ENCODE results near the gene RGR.

GRCh38 chr10:84294766-84295447 is 50.1 kb downstream of the RGR start:
- TF ChIP-seq CTCF (IDR thresholded peaks at IDR 0.05) (no peak), POLR2A (IDR thresholded peaks at IDR 0.05) (no peak)
